Endodermal cell (in vitro differentiated cells): ENCODE measurements around the gene TOGARAM1. TPM values are rescaled to one million over a fixed set of nuclear protein-coding genes. Genes with fewer than 3 reads are reported as not detected.

ENCODE experiments used
- DNase-seq: peaks from one replicate; pipeline ENCODE4 v3.0.0-alpha.2; 2017
- H3K27ac ChIP-seq: 2 replicates; pipeline ENCODE4 v1.5.1; 2013; ENCODE audit warnings: mild to moderate bottlenecking, low read depth, low read length, moderate library complexity
- H3K27me3 ChIP-seq: 2 replicates; pipeline ENCODE4 v1.6.1; 2013; ENCODE audit warnings: mild to moderate bottlenecking, low read length, moderate library complexity; ENCODE audit not compliant: insufficient read depth, control insufficient read depth, poor library complexity, severe bottlenecking
- H3K36me3 ChIP-seq: 2 replicates; pipeline ENCODE4 v1.7.0; 2013; ENCODE audit warnings: mild to moderate bottlenecking, low read length, moderate library complexity; ENCODE audit not compliant: control insufficient read depth, insufficient read depth
- H3K4me1 ChIP-seq: one replicate; pipeline ENCODE4 v1.7.0; 2013; ENCODE audit warnings: low read length; ENCODE audit not compliant: control insufficient read depth, insufficient read depth
- H3K4me3 ChIP-seq: 2 replicates; pipeline ENCODE4 v1.5.1; 2013; ENCODE audit warnings: mild to moderate bottlenecking, low read length, moderate library complexity
- H3K9ac ChIP-seq: 2 replicates; pipeline ENCODE4 v1.6.1; 2013; ENCODE audit warnings: mild to moderate bottlenecking, low read length, moderate library complexity; ENCODE audit not compliant: poor library complexity, severe bottlenecking; ENCODE audit errors: extremely low read depth
- H3K9me3 ChIP-seq: 2 replicates; pipeline ENCODE4 v1.6.1; 2013; ENCODE audit warnings: mild to moderate bottlenecking, low read length, moderate library complexity; ENCODE audit not compliant: control insufficient read depth
- H3K27ac Mint-ChIP-seq: 2 replicates; pipeline ENCODE4 v1.8.0; 2020; ENCODE audit warnings: mixed read lengths
- H3K27me3 Mint-ChIP-seq: 2 replicates; pipeline ENCODE4 v1.8.0; 2021; ENCODE audit warnings: mild to moderate bottlenecking, mixed read lengths; ENCODE audit not compliant: insufficient read depth
- H3K36me3 Mint-ChIP-seq: 2 replicates; pipeline ENCODE4 v1.8.0; 2020; ENCODE audit warnings: low read depth, mixed read lengths
- H3K4me1 Mint-ChIP-seq: 2 replicates; pipeline ENCODE4 v1.8.0; 2020; ENCODE audit warnings: mixed read lengths
- H3K4me3 Mint-ChIP-seq: 2 replicates; pipeline ENCODE4 v1.8.0; 2020; ENCODE audit warnings: mild to moderate bottlenecking, moderate library complexity, mixed read lengths
- H3K9me3 Mint-ChIP-seq: 2 replicates; pipeline ENCODE4 v1.8.0; 2020; ENCODE audit warnings: mild to moderate bottlenecking, mixed read lengths
- WGBS, 2 experiments: methylation state at CpG; one replicate each; pipeline versions ENCODE4 v1.1.5 to v1.1.7; 2013; ENCODE audit warnings: missing lambda C conversion rate in 2 of 2, mixed read lengths in 1 of 2; ENCODE audit not compliant: insufficient coverage in 1 of 2, insufficient read length in 1 of 2; 5-methylcytosine and 5-hydroxymethylcytosine counted together
- total RNA-seq, 2 donors: library from RNA; stranded (reverse); fragmentation: NEBNext Ultra II Directional in 1 of 2; extraction: Animal tissue kit (Norgen Biotek cat#: 25700) in 1 of 2; gene quantifications; 2 replicates in 1 of 2; 3 replicates in 1 of 2; pipeline ENCODE4 v1.2.1, GENCODE V29; 2021
- TF ChIP-seq, protein P1 (sequence below): fragments of 200-600 bp; sonication (generic); conservative IDR thresholded peaks from 2 replicates; pipeline ENCODE4 v1.5.0; 2021; ENCODE audit warnings: antibody characterized with exemption, mild to moderate bottlenecking

Gene TOGARAM1
- total RNA-seq, 2 donors from 2014 or later: 12.3 to 13.7 TPM

- 97 to 100% methylated on average over 1 to 3 of the region's 3 CpGs for WGBS, 2 experiments
- Mint-ChIP-seq H3K4me1 (peaks cover 18% of the 10 kb centered on the region), H3K27ac (no peak overlapping the region)
Observed at GRCh38 chr14:44956866-44957265, 5.1 kb upstream of the TOGARAM1 start.

DNA sequence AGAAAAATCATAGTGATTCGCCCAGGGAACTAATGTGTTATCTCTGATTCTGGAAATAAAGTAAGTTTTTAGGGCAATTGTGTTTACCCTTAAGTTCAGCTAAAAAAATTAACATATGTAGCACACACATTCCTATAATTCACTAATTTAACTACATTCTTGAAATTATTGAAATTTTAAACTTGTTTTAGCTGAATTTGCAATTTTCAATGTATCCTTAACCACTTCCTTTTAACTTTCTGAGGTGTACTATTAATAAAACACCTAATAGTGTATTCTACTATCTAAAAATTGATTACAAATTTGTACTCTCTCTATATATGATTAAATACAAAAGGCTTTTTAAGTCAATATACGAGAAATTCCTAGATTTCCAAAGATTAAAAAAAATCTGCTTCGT, 2.5 kb upstream of the TOGARAM1 start:
- 93 to 95% methylated on average over 3 of the region's 3 CpGs for WGBS, 2 experiments
- peak overlapping the region; percentile 99 for H3K4me3 ChIP-seq
- TF ChIP-seq, protein P1, sequence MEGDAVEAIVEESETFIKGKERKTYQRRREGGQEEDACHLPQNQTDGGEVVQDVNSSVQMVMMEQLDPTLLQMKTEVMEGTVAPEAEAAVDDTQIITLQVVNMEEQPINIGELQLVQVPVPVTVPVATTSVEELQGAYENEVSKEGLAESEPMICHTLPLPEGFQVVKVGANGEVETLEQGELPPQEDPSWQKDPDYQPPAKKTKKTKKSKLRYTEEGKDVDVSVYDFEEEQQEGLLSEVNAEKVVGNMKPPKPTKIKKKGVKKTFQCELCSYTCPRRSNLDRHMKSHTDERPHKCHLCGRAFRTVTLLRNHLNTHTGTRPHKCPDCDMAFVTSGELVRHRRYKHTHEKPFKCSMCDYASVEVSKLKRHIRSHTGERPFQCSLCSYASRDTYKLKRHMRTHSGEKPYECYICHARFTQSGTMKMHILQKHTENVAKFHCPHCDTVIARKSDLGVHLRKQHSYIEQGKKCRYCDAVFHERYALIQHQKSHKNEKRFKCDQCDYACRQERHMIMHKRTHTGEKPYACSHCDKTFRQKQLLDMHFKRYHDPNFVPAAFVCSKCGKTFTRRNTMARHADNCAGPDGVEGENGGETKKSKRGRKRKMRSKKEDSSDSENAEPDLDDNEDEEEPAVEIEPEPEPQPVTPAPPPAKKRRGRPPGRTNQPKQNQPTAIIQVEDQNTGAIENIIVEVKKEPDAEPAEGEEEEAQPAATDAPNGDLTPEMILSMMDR: no peak
- peaks cover 5% of the 10 kb centered on the region for H3K36me3 ChIP-seq
- H3K27me3 ChIP-seq: no peaks in the 10 kb centered on the region
- Mint-ChIP-seq H3K4me3 (no peak overlapping the region), H3K27ac (peak overlapping the region; percentile 83), H3K9me3 (no peaks in the 10 kb centered on the region), H3K27me3 (no peaks in the 10 kb centered on the region), H3K4me1 (peaks cover 35% of the 10 kb centered on the region), H3K36me3 (peaks cover 4% of the 10 kb centered on the region)
- no peak overlapping the region for H3K27ac ChIP-seq
- H3K9me3 ChIP-seq: no peaks in the 10 kb centered on the region
- peaks cover 5% of the 10 kb centered on the region for H3K4me1 ChIP-seq
- no peak for DNase-seq
- peak overlapping the region; percentile 77 for H3K9ac ChIP-seq

More at GRCh38 chr14:44956866-44957265, 5.1 kb upstream of the TOGARAM1 start:
- TF ChIP-seq, protein P1: no peak
- no peaks in the 10 kb centered on the region for H3K9me3 Mint-ChIP-seq
- Histone ChIP-seq H3K27me3 (no peaks in the 10 kb centered on the region), H3K4me1 (peaks cover 5% of the 10 kb centered on the region), H3K27ac (no peak overlapping the region), H3K36me3 (peaks cover 10% of the 10 kb centered on the region), H3K9me3 (no peaks in the 10 kb centered on the region), H3K4me3 (no peak overlapping the region), H3K9ac (no peak overlapping the region)
- peaks cover 10% of the 10 kb centered on the region for H3K36me3 Mint-ChIP-seq
- no peak overlapping the region for H3K4me3 Mint-ChIP-seq
- no peaks in the 10 kb centered on the region for H3K27me3 Mint-ChIP-seq
- no peak for DNase-seq

GRCh38 chr14:44960146-44960545, 1.8 kb upstream of the TOGARAM1 start:
- Histone ChIP-seq H3K4me1 (peaks cover 5% of the 10 kb centered on the region), H3K36me3 (peaks cover 5% of the 10 kb centered on the region), H3K9me3 (no peaks in the 10 kb centered on the region), H3K27me3 (no peaks in the 10 kb centered on the region), H3K27ac (no peak overlapping the region), H3K4me3 (peak overlapping the region; percentile 99), H3K9ac (peak overlapping the region; percentile 77)
- H3K4me3 Mint-ChIP-seq: no peak overlapping the region
- peaks cover 4% of the 10 kb centered on the region for H3K36me3 Mint-ChIP-seq
- no peaks in the 10 kb centered on the region for H3K27me3 Mint-ChIP-seq
- 63 to 64% methylated on average over 2 of the region's 2 CpGs for WGBS, 2 experiments
- peaks cover 40% of the 10 kb centered on the region for H3K4me1 Mint-ChIP-seq
- no peaks in the 10 kb centered on the region for H3K9me3 Mint-ChIP-seq
- TF ChIP-seq, protein P1: no peak
- no peak for DNase-seq
- no peak overlapping the region for H3K27ac Mint-ChIP-seq
